Chondrocyte (in vitro differentiated cells): ENCODE results near the gene MSH3. TPM values are rescaled to one million over a fixed set of nuclear protein-coding genes. Genes with fewer than 3 reads are reported as not detected.

Source experiments
- DNase-seq: peaks from one replicate; pipeline ENCODE4 v3.0.0; 2021; ENCODE audit warnings: mixed read lengths, low spot score
- H3K27ac Mint-ChIP-seq: one replicate; pipeline ENCODE4 v1.8.0; 2021; ENCODE audit warnings: mild to moderate bottlenecking, moderate library complexity, mixed read lengths; ENCODE audit not compliant: unreplicated experiment
- H3K27me3 Mint-ChIP-seq: 2 replicates; pipeline ENCODE4 v1.8.0; 2021; ENCODE audit warnings: low read depth, mixed read lengths
- H3K36me3 Mint-ChIP-seq: 2 replicates; pipeline ENCODE4 v1.8.0; 2021; ENCODE audit warnings: low read depth, mixed read lengths
- H3K4me1 Mint-ChIP-seq: 2 replicates; pipeline ENCODE4 v1.8.0; 2021; ENCODE audit warnings: low read depth, mild to moderate bottlenecking, mixed read lengths
- H3K4me3 Mint-ChIP-seq: one replicate; pipeline ENCODE4 v1.8.0; 2021; ENCODE audit warnings: mild to moderate bottlenecking, moderate library complexity, mixed read lengths; ENCODE audit not compliant: unreplicated experiment
- H3K9me3 Mint-ChIP-seq: 2 replicates; pipeline ENCODE4 v1.8.0; 2021; ENCODE audit warnings: low read depth, mixed read lengths
- total RNA-seq: library from RNA; stranded (reverse); gene quantifications from 3 replicates; pipeline ENCODE4 v1.2.1, GENCODE V29; 2021
- TF ChIP-seq, protein P1 (sequence below): fragments of 200-600 bp; sonication (generic); IDR thresholded peaks from 2 replicates; pipeline ENCODE4 v1.5.0; 2021; ENCODE audit warnings: antibody characterized with exemption, mild to moderate bottlenecking, moderate library complexity

MSH3 gene
- total RNA-seq, 1 donor from 2014 or later: 11.9 TPM

DNA sequence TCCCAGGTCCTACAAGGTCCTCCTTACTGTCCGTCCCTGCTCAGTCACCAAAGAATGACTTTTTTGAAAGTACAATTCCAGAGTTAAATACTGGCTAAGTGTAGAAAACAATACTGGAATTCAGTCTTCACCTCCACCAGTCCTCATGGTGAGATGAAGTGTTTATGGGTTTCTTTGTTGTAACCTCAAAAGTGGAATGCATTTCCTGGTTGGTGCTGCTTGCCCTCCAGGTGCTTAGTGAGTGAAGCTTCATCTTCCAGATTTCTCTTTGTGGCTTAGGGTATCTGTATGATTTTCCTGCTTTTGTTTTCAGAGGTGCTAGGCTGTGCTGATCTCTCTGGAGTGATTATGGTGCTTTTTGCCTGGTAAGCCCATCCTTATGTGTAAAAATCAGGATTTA, 49.8 kb downstream of the MSH3 start:
- no peak overlapping the region for H3K4me3 Mint-ChIP-seq
- no peaks in the 10 kb centered on the region for H3K9me3 Mint-ChIP-seq
- TF ChIP-seq, protein P1, sequence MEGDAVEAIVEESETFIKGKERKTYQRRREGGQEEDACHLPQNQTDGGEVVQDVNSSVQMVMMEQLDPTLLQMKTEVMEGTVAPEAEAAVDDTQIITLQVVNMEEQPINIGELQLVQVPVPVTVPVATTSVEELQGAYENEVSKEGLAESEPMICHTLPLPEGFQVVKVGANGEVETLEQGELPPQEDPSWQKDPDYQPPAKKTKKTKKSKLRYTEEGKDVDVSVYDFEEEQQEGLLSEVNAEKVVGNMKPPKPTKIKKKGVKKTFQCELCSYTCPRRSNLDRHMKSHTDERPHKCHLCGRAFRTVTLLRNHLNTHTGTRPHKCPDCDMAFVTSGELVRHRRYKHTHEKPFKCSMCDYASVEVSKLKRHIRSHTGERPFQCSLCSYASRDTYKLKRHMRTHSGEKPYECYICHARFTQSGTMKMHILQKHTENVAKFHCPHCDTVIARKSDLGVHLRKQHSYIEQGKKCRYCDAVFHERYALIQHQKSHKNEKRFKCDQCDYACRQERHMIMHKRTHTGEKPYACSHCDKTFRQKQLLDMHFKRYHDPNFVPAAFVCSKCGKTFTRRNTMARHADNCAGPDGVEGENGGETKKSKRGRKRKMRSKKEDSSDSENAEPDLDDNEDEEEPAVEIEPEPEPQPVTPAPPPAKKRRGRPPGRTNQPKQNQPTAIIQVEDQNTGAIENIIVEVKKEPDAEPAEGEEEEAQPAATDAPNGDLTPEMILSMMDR: no peak
- H3K27ac Mint-ChIP-seq: no peak overlapping the region
- H3K4me1 Mint-ChIP-seq: peaks cover 32% of the 10 kb centered on the region
- DNase-seq: no peak
- peaks cover 4% of the 10 kb centered on the region for H3K36me3 Mint-ChIP-seq
- H3K27me3 Mint-ChIP-seq: no peaks in the 10 kb centered on the region

- H3K9me3 Mint-ChIP-seq: no peaks in the 10 kb centered on the region
- TF ChIP-seq, protein P1: no peak
- DNase-seq: no peak
- H3K27me3 Mint-ChIP-seq: no peaks in the 10 kb centered on the region
- peaks cover 32% of the 10 kb centered on the region for H3K4me1 Mint-ChIP-seq
- H3K4me3 Mint-ChIP-seq: no peak overlapping the region
- no peak overlapping the region for H3K27ac Mint-ChIP-seq
- peaks cover 5% of the 10 kb centered on the region for H3K36me3 Mint-ChIP-seq
These were observed 50.8 kb downstream of the MSH3 start for GRCh38 chr5:80705216-80705769.

GRCh38 chr5:80705801-80706200, 51.3 kb downstream of the MSH3 start:
- TF ChIP-seq, protein P1: no peak
- H3K4me3 Mint-ChIP-seq: no peak overlapping the region
- peaks cover 32% of the 10 kb centered on the region for H3K4me1 Mint-ChIP-seq
- no peaks in the 10 kb centered on the region for H3K9me3 Mint-ChIP-seq
- H3K27me3 Mint-ChIP-seq: no peaks in the 10 kb centered on the region
- no peak for DNase-seq
- peaks cover 5% of the 10 kb centered on the region for H3K36me3 Mint-ChIP-seq
- no peak overlapping the region for H3K27ac Mint-ChIP-seq

DNA sequence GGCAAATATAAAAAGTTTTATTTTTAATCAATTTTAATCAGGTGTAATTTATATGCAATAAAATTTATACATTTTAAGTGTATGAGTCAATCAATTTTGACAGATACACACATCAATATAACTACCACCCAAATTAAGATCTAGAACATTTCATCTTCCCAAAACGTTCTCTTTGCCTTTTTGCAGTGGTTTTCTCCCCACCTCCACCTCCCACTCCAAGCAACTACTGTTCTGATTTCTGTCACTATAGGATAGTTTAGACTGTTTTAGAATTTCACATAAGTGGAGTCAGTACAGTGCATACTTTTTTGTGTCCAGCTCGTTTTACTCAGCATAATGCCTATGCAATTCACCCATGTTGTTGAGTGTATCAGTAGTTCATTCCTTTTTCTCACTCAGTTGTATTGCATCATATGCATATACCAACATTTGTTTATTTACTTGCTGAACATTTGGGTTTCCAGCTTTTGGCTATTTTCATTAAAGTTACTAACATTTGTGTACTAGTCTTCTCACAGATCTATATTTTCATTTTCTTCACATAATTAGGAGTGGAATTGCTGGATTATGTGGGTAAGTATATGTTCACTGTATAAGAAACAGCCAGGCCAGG, 52.5 kb downstream of the MSH3 start:
- no peak overlapping the region for H3K4me3 Mint-ChIP-seq
- no peaks in the 10 kb centered on the region for H3K9me3 Mint-ChIP-seq
- peaks cover 32% of the 10 kb centered on the region for H3K4me1 Mint-ChIP-seq
- DNase-seq: no peak
- H3K27me3 Mint-ChIP-seq: no peaks in the 10 kb centered on the region
- H3K36me3 Mint-ChIP-seq: peaks cover 6% of the 10 kb centered on the region
- TF ChIP-seq, protein P1: no peak
- H3K27ac Mint-ChIP-seq: no peak overlapping the region

DNA sequence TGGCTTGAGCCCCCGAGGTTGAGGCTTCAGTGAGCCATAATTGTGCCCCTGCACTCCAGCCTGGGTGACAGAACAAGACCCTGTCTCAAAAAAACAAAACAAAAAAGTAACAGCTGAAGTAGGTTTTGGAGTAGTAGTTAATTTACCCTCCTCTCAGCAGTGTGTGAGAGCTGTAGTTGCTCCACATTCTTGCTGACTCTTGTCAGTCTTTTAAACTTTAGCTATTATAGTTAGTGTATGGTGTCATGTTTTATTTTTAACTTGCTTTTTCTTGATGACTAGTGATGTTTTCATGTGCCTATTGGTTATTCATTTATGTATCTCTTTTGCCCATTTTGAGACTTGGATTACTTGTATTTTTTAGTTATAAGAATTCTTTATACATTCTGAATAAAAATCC, 53.2 kb downstream of the MSH3 start:
- Mint-ChIP-seq H3K9me3 (no peaks in the 10 kb centered on the region), H3K27me3 (no peaks in the 10 kb centered on the region), H3K4me3 (no peak overlapping the region), H3K27ac (peak overlapping the region; percentile 83), H3K4me1 (peaks cover 32% of the 10 kb centered on the region), H3K36me3 (peaks cover 4% of the 10 kb centered on the region)
- DNase-seq: no peak
- TF ChIP-seq, protein P1: no peak
